ENCODE measurements around the gene RNPEPL1.

Gene RNPEPL1

GRCh38 chr2:240566203-240567136, 1.8 kb upstream of the RNPEPL1 start:
- peak overlapping the region; percentile 58 for H3K4me3 ChIP-seq (replicated peaks; ENCODE audit: low read depth, low read length)
- no peak for DNase-seq (ENCODE audit: extremely low read depth, low read depth)
- TF ChIP-seq, protein P1, sequence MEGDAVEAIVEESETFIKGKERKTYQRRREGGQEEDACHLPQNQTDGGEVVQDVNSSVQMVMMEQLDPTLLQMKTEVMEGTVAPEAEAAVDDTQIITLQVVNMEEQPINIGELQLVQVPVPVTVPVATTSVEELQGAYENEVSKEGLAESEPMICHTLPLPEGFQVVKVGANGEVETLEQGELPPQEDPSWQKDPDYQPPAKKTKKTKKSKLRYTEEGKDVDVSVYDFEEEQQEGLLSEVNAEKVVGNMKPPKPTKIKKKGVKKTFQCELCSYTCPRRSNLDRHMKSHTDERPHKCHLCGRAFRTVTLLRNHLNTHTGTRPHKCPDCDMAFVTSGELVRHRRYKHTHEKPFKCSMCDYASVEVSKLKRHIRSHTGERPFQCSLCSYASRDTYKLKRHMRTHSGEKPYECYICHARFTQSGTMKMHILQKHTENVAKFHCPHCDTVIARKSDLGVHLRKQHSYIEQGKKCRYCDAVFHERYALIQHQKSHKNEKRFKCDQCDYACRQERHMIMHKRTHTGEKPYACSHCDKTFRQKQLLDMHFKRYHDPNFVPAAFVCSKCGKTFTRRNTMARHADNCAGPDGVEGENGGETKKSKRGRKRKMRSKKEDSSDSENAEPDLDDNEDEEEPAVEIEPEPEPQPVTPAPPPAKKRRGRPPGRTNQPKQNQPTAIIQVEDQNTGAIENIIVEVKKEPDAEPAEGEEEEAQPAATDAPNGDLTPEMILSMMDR (IDR thresholded peaks at IDR 0.05; ENCODE audit: low read depth, low read length, missing control alignments): peak; percentile 67

GRCh38 chr2:240567137-240567871, 980 bp upstream of the RNPEPL1 start:
- no peak for DNase-seq (ENCODE audit: extremely low read depth, low read depth)
- TF ChIP-seq, protein P1 (IDR thresholded peaks at IDR 0.05; ENCODE audit: low read depth, low read length, missing control alignments): no peak
- H3K4me3 ChIP-seq (replicated peaks; ENCODE audit: low read depth, low read length): peak overlapping the region; percentile 58

DNA sequence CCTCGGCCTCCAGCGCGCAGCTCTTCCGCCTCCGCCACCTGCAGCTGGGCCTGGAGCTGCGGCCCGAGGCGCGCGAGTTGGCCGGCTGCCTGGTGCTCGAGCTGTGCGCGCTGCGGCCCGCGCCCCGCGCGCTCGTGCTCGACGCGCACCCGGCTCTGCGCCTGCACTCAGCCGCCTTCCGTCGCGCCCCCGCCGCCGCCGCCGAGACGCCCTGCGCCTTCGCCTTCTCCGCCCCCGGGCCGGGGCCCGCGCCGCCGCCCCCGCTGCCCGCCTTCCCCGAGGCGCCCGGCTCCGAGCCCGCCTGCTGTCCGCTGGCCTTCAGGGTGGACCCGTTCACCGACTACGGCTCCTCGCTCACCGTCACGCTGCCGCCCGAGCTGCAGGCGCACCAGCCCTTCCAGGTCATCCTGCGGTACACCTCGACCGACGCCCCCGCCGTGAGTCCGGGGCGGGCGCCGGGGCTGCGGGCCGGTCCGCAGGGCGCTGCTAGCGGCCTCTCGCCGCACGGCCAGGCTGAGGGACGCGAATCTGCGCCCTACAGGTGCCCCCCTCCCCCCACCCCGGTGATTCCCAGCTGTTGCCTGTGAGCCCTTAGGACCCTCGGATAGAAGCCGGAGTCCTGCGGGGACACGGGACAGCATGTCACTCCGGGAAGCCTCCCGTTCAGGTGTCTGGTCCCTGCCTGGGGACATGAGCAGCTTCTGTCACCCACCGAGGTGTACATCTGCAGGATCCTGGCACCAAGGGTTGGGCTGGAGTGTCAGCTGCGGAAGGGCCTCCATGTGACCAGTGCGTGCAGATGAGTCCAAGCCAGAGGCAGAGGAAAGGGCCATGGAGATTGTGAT, 616 bp downstream of the RNPEPL1 start:
- TF ChIP-seq, protein P1 (IDR thresholded peaks at IDR 0.05; ENCODE audit: low read depth, low read length, missing control alignments): no peak
- peak overlapping the region; percentile 61 for H3K4me3 ChIP-seq (replicated peaks; ENCODE audit: low read depth, low read length)
- no peak for DNase-seq (ENCODE audit: extremely low read depth, low read depth)

DNA sequence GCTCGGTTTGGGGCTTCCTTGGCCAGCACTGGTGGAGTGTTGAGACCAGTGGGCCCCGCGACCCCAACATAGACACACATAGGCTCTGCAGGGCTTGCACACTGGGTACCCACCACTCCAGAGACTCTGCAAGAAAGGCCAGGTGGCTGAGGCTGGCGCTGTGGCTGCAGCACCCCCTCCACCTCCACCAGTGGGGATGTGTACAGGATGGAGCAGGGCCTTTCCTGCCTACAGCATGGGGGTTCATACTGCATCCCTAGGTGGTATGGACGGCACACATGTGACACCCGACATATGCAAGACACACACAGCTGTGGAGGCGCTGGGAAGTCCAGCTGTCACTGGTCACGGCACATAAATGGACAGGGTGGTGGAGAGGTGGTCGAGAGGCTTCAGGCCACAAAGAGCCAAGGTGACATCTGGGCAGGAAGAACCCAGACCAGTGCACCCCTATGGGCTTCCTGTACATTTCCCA, 1.3 kb downstream of the RNPEPL1 start:
- H3K4me3 ChIP-seq (replicated peaks; ENCODE audit: low read depth, low read length): peak overlapping the region; percentile 61
- TF ChIP-seq, protein P1 (IDR thresholded peaks at IDR 0.05; ENCODE audit: low read depth, low read length, missing control alignments): no peak
- no peak for DNase-seq (ENCODE audit: extremely low read depth, low read depth)

- no peak for DNase-seq (ENCODE audit: extremely low read depth, low read depth)
- TF ChIP-seq, protein P1 (IDR thresholded peaks at IDR 0.05; ENCODE audit: low read depth, low read length, missing control alignments): no peak
- no peak overlapping the region; the same call in 1 of the 2 replicates for H3K4me3 ChIP-seq (replicated peaks; ENCODE audit: low read depth, low read length)
Measured at GRCh38 chr2:240569998-240570530, 1.8 kb downstream of the RNPEPL1 start.

Data from HFF-Myc (cell line).